Eye (tissue), 1 donor: Measurements from ENCODE around the gene SPDEF.

ENCODE experiments used
- DNase-seq: peaks from one replicate; pipeline ENCODE4 v3.0.0-alpha.2; 2015

Gene SPDEF

DNA sequence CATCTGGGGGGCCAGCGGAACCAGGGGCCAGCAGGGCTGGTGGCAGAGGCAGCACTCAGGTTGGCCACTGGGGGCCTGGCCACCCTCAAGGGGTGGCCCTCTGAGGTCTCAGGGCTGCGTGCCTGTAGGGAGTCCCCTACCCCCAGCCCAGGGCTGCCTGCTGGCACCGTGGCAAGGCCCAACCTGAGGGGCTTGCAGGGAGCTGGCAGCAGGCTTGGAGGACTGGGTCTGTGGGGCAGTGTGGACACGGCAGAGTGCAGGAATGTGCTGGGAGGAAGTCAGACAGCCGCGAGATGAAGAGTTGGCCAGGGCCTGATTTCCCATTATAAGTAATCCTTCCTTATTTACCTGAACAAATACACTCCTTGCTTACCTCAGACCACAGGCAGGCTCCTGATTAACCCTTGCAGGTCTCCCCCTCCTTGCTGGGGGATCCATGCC is at the start of gene SPDEF:
TSS of gene SPDEF (minus strand) at position 299 of the 441 bp plus-strand sequence. CDS start 11,874 bp downstream, outside the sequence.
- no peak for DNase-seq

DNA sequence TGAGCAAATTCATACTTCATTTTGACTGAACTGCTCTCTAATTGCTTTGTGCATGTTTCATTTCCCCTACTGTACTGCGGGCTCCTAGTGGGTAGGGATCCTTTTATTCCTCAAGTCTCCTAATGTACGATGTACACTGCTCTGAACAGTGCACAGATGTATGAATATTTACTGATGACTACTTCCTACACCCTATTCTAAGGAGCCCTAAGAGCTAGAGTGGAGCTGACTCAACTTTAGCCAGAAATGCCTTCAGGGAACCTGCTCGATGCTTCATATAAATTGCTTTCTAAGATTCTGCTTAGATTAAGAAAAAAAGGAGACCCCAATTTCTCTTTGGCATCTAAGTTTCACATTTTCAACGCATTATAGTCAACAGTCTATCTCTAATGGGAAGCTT is 47.6 kb upstream of the SPDEF start:
- no peak for DNase-seq

DNA sequence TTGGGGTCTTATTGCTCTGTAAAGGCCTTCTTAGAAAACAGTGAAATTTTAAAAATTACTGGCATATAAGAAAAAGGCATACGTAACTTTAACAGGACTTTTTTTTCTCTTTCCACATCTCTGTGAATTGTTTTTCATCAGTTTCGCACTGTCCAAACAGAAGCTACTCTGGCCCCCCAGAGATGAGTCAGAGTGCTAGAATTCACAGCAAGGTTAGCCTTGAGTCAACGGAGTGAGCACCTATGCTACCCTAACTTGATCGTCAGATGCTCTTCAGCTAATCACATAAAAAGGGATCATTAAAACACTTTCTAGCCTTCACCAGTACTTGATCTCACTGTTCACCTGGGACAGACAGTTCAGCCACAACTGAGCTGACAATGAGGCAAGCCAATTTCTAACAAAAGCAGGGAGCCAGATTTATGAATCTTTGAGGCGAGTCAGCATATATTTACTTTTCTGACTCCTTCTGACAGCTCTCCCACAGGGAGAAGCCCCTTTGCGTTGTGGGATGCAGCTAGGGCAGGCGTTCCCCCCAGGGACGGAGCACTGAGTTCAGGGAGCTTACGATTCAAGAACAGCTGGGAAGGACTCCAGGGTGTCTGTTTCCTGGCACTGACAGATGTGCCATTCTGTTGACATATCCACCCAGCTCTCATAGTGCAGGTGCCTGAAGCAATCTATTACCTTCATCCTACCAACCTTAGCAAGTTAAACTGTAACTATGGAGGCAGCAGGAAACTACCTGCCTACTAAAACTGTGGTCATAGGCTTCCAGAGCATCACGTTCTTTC is 46.4 kb upstream of the SPDEF start:
- DNase-seq = no peak

DNA sequence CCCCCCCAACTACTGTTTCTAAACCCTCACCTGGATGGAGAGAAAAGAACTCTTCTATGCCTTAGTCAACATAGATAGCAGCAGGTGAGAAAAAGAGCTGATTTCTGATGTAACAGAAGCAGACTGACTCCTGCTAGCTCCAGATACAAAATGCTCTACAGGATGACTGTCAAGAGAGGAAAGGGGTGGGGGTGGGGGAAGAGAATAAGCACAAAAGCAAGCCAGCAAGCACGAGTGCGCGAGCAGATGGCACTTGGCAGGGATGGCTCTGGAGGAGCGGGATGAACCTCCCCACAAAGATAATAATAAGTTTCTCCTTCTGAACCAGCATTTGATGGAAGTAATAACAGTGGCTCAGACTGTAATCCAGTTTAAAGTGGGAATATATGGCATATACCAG is 45.6 kb upstream of the SPDEF start:
- DNase-seq = peak; percentile 36

DNA sequence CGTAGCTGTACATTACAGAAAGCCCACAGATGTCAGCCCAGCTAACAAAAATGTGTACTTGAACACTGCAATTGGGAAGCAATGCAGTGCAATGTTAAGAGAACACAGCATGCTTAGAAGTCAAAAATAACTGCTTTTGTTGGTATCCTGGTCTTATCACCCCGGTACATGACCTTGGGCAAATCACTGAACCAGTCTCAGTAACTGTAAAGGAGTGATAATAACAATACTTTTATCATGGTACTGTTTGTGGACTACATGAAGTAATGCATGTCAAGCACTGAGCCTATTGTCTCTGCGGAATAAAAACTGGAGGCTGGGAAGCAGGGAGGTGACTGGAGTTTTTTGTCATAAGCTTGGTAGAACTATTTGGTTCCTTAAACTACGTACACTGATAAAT is 44.7 kb upstream of the SPDEF start:
- DNase-seq = no peak

DNA sequence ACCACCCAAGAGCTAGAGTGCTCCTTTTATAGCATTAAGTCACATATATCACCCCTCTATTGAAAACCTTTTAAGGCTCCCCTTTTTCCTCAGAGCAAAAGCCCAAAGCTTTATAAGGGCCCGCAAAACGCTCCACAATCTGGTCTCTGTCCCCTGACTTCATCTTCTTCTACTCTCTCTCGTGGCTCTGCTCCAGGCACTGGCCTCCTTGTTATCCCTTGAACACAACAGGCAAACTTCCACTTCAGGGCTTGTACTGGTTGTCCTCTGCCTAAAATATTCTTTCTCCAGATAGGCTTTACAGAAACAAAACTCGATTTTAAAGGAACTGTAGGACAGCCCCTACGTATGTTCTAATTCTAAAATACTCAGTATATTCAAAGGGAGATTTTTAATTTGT is 44.0 kb upstream of the SPDEF start:
- no peak for DNase-seq

DNA sequence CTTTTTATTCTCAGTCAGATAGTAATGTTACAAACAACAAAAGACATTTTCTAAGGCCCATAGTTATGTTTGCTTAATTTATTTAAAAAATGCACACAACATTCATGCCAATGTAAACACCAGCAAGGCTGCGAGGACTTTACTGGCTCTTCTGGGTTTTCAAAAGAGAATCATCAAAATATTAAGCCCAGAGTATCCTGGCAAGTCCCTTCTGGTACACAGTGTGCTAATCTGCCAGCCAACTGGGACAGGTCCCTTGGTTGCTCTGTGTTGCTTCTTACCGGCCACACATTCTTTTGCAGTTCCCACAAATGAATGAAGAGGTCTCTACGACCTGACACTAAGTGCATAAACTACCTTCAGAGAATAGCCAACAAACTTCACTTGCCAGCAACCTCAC is 42.6 kb upstream of the SPDEF start:
- no peak for DNase-seq

DNA sequence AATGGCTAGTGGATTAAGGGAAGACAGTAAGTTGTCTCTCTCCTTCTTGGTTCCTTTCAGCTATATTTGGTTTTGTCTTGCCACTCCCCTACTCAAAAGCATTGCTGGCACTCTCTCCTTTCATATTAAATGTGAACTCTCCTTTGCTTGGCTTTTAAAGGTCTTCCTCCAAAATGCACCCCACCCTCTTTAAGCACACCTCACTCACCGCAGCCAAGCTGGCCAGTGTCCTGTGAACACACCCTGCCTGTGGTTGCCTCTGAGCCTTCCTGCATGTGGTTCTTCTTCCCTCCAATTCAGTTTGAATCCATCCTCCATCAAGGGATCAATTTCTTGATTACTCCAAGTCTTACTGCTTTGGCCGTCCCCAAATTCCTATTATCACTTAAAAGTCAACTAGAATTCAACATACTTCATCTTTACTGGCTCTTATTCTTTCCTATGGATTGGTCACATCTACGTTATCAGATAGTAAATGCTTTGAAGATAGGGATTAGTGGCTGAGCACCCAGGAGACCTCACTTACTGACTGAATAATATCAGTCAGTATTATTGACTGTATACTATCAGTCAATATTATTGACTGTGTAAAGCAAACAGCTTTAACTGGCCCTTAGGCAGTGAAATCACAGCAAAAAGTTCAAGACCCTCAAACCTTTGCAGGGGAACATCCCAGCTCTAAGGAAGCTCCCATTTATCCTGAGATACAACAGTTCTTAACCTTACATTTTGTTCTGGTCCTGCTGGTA is 41.6 kb upstream of the SPDEF start:
- DNase-seq = no peak

DNA sequence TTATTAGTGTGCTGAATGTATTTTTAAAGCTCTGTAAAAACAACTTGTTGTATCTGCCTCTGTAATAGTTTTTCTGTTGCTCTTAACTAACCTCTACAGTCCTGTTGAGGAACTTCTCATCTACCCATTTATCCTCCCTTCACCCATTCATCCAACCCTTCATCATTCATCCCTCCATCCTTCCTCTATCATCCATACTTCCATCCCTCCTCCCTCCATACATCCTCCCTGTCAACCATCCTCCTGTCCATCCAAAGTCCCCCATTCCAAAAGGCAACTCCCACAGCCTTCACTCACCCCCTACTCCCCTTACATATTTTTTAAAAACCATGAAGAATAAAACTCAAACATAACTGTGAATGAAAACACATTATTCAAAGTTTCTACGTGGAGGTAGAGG is 40.7 kb upstream of the SPDEF start:
- no peak for DNase-seq

DNA sequence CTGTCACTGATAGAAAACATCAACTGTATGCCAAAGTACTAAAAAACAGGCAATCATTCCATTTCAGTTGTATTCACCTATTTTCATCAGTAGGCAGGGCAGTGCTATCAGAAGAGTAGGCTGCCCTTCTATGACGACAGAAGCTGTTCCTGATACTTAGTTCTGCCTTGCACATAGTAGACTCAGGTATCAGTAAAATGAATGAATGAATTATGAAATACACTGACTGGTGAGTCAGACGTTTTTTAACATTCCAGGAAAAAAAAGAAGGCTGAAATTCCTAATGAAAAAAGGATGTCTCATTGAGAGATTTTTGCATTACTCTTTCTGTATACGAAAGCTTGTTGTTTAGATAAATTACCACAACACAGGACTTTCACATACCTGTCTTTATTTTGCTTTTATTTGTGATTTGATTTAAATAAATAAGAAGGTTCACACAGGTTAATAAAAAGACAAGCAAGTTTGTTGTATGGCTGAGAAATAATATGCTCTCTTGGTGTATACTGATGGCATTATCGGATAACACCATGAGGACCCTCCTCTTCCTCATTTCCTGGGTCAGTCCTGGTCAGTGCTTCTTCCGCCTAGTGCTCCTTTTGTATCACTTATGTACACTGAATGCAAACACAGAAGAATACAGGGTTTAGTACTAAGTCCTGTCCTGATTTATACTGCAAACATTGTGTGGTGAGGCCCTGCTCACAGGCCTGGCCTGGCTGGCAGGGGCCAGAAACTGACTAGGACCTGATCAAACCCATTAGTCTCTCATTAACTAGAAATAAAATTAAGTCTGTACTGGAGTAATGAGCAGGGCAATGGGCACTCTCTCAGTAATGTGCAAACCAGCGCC is 39.4 kb upstream of the SPDEF start:
- no peak for DNase-seq

DNA sequence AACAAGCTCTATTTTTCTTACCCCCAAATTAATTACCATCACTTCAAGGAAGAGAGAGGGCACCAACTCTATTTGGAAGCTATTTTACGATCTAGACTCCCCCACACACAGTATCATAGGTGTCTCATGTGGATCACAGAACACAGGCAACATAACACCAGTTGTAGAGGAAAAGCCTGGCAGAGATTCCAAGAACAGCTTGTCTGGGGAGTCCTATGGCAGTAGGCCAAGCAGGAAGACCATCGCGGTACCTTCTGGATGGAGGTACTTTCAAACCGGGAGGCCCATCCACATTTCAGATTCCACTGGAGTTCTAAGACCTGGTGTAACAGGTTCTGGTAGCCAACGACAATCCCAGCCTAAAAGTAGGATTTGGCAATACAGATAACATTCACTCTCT is 37.6 kb upstream of the SPDEF start:
- DNase-seq = no peak

DNA sequence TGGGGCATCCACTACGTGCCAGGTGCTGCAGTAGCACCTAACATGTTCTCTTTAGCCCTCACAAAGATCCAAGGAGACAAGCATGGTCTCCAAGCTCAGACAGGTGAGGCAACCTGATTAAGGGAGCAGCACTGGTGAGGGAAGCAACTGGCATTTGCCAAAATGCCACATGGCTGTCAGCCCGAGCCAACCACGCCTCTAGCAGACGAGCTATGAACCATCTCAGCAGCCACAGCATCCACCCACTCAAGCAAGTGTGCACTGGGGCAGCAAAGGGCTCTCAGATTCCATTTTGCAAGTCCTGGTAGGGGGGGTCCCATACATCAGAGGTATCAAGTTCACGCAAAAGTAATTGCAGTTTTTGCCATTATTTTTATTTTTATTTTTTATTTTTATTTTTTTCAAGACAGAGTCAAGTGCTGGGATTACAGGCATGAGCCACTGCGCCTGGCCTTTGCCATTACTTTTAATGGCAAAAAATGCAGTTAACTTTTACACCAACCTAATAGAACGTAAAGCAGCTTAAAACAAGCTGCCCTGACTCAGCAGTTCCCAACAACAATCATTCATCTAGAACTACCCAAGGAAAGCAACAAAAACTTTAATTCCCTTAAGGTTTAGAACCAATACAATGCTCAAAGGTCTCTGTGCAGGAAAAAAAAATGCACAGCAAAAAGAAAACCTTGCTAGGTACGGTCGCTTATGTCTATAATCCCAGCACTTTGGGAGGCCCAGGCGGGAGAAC is 36.3 kb upstream of the SPDEF start:
- DNase-seq = no peak

DNA sequence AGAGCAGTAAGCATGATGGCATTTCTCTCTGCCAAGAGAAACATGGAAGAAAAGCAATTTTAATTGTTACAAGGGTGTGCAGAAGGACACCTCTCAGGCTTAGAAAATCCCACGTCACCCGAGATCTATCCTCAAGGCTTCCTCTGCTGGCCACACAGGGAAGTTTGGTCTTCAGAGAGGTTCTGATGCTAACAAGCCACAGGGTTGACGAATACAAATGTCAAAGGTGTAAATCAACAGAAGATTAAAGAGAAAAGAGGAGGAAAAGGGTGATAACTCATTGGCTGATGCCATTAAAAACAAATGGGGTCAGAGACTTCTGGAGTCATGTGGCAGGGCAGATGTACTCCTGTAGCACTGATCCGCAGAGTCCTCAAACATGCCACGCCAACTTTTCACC is 33.6 kb upstream of the SPDEF start:
- DNase-seq = no peak

DNA sequence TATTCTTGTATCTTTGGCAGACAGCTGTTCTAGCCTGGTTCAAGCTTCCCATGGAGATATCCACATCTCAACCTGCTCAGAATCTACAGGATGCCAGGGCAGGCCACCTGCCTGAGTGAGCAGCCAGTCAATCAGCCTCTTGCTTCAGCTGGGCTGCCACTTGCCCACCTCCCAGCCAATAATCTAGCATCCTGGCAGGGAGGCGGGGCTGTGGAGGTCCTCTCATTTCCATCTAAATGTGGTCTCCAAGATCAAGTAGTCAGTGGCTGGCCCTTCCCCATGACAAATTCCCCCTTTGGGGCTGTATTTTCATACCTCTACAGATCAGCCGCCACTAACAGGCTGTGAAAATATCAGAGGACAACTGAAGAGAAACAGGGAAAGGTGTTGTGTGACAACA is 33.0 kb upstream of the SPDEF start:
- no peak for DNase-seq

DNA sequence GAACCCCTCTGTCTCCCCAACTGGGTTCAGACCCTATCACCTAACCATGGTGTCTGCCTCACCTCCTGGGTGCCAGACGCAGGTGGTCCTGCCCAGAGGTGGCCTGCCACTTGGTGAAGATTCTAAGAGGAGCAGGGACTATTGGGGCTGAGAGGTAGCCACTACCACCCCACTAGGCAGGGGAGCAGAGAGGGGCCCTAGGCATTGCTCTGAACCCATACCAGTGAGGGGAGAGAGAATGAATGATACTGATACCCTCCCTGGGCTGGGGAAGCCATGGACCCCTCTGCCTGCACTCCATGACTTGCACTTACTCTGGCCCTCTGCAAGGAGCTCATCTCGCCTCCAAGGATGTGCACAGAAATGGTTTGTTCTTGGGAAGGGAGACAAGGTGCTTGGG is 31.7 kb upstream of the SPDEF start:
- no peak for DNase-seq

DNA sequence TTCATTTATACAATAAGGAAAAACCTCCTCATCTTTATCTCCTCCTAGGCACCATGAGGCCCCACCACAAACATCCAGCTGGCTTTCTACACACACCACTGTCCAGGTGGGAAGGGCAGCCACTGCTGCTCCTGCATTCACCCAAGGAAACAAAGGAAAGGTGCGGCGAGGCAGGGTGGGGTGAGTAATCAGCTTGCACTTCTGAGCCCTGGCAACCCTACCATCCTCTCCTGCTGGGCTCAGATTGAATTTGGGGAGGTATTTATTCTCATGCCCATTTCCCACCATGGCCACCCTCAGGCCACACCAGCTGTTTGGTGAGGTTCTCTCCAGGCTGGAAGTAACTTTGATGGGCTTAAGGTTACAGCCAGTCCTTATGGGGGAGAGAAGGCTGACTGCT is 31.2 kb upstream of the SPDEF start:
- no peak for DNase-seq

DNA sequence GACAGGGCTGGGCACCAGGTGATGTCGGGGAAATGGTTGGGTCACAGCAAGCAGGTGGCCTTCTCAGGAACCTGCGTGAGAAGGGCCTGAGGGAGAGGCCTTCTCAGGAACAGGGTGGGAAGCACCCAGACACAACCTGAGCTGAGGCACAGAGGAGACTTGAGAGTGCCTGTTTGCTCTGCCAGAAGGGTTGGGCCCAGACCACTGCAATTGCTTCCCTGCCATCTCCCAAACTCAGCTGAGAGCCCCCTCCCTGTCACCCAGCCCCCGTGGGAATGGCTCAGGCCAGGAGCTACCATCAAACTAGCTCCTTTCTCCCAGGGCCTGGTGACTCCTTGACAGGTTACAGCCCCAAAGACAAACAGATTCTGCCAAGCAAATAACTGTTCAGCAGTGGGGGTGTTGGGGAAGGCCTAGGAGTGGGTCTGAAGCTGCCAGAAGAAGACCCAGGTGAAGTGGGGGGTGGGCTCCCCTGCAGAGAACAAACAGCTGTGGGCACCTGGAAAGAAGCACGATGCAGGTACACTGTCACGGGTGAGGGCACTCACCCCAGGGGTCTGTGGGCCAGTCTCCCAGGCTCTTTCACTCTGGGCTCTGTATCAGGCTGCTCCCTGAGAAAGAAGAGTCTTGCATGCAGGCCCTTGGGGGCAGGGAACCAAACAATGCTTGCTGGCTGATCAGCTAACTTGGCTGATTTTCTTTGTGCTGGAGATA is 30.4 kb upstream of the SPDEF start:
- DNase-seq = no peak

DNA sequence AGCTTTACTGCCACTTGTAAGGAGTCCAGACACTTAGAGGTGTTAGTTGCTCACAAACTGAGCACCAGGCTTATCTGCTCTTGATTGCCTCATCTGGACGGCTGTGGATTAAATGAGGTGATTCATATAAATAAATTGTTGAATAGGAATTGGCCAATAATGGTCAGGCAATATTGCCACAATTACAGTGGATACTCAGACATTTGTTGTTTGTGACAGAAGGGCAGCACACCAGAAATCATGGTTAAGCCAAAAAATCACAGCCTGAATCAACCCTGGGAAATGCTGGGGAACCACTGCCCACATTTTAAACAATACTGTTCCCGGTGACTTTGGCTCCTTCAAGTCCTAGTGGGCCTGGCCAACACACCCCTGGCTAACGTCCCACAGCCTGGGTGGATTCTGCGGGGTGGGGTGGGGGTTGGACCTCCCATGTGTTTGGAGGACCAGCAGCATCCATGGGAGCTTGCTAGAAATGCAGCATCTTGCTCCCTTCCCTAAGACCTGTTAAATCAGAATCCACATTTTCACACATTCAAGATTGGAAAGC is 29.5 kb upstream of the SPDEF start:
- DNase-seq = no peak

DNA sequence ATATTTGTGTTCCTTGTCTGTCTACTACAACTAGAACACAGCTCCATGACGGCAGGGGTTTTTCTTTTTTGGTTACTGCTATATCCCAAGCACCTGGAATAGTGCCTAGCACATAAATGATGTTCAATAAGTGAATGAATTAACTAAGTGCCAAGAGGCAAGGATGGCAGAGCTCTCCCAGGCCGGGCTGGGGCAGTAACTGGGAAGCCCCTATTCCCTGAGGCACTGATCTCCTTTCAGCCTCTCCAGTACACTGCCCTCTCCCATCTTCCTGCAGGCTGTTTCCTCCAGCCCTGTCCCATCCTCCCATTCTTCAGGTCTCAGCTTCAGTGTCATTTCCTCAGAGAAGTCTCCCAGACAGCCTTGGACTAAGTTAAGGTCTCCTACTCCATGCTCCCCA is 29.0 kb upstream of the SPDEF start:
- no peak for DNase-seq

DNA sequence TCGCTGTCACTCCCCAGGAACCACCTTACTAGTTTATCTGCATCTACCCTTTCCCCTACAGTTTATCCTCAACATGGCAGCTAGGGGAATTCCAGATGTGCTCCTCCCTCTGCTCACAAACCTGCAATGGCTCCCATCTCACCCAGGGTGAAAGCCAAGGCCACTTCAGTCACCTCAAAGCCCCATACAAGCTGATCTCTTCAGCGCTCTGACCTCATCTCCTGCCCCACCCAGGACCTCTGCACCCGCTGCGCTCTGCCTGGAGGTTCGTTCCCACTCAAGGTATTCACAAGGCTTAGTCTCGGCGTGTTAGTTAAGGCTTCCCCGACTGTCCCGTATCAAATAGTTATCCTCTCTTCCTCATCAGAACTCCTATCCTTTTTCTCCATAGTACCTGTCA is 28.6 kb upstream of the SPDEF start:
- no peak for DNase-seq

DNA sequence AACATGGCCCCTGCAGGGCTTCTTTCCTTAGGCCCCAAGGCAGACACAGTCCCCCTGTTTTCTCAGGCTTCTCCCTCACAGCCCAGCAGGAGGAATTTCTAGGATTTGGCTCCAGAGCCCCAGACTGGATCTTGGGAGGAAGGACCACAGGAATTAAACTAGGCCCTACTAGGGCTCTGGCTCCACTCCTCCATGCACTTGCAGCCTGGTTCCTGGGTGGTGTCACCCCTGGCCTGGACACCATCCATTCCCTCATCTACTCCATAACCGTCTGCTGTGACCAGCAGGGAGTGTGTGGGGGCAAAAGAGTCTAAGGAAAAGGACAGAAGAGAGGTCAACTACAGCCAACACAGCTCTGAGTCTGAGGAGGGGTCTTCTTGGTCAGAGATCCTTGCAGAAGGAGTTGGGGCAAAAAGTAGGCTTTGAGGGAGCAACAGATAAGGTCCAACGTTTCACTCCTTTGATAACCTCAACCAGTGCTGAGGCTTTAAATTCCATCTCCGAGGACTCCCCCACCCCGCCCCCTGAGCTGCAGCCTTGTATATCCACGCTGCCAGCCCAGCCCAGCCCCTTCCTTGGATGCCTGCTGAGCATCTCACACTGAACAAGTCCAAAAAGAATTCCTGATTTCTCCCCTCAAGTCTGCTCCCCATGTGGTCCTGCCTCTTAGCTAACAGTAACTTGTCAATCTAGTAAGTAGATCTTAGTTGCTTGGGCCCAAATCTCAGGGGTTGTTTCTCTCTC is 27.9 kb upstream of the SPDEF start:
- DNase-seq = no peak
